Adipocyte (in vitro differentiated cells): Measurements from ENCODE around the gene IFT22.
A peak's percentile ranks its signal among the peaks of the same experiment; 100 is the strongest.

Experiments
- DNase-seq: peaks from one replicate; pipeline ENCODE4 v3.0.0-alpha.2; 2015; ENCODE audit warnings: low read depth
- H3K27me3 ChIP-seq: replicated peaks from 2 replicates; pipeline ENCODE4 v1.7.0; 2013; ENCODE audit warnings: mild to moderate bottlenecking, low read length, moderate library complexity; ENCODE audit not compliant: control insufficient read depth, insufficient read depth
- H3K36me3 ChIP-seq: 2 replicates; pipeline ENCODE4 v1.7.0; 2013; ENCODE audit warnings: low read length, mild to moderate bottlenecking, moderate library complexity; ENCODE audit not compliant: control insufficient read depth, insufficient read depth, severe bottlenecking
- H3K4me1 ChIP-seq: 2 replicates; pipeline ENCODE4 v1.7.0; 2013; ENCODE audit warnings: mild to moderate bottlenecking, low read length, moderate library complexity; ENCODE audit not compliant: control insufficient read depth, insufficient read depth
- H3K4me3 ChIP-seq: 2 replicates; pipeline ENCODE4 v1.7.0; 2013; ENCODE audit warnings: mild to moderate bottlenecking, low read length, moderate library complexity
- H3K9ac ChIP-seq: 2 replicates; pipeline ENCODE4 v1.7.0; 2013; ENCODE audit warnings: mild to moderate bottlenecking, low read length, moderate library complexity
- H3K9me3 ChIP-seq: 2 replicates; pipeline ENCODE4 v1.7.0; 2013; ENCODE audit warnings: mild to moderate bottlenecking, low read length, moderate library complexity; ENCODE audit not compliant: control insufficient read depth

The IFT22 gene

GRCh38 chr7:101321491-101322401 lies at the start of gene IFT22:
IFT22 (minus strand) TSS chr7:101321812; CDS start chr7:101321709, 103 bp downstream.
- H3K4me1 ChIP-seq = peaks cover 8% of the 10 kb centered on the region
- peak; percentile 99 for DNase-seq
- H3K9me3 ChIP-seq = no peaks in the 10 kb centered on the region

GRCh38 chr7:101370836-101371235 lies 49.2 kb upstream of the IFT22 start:
- Histone ChIP-seq H3K4me1 (no peaks in the 10 kb centered on the region), H3K9ac (no peak overlapping the region), H3K4me3 (no peak overlapping the region), H3K36me3 (no peaks in the 10 kb centered on the region), H3K27me3 (peaks cover 73% of the 10 kb centered on the region), H3K9me3 (peaks cover 11% of the 10 kb centered on the region)
- DNase-seq = no peak

More at GRCh38 chr7:101321491-101322401, at the start of gene IFT22:
- Histone ChIP-seq H3K9ac (peak within 1 kb of the TSS; percentile 93), H3K27me3 (peaks cover 6% of the 10 kb centered on the region), H3K36me3 (no peaks in the 10 kb centered on the region), H3K4me3 (peak within 1 kb of the TSS; percentile 89)

- no peak overlapping the region for H3K9ac ChIP-seq
- peaks cover 72% of the 10 kb centered on the region for H3K27me3 ChIP-seq
- no peak for DNase-seq
Observed at GRCh38 chr7:101368422-101369165, 47.0 kb upstream of the IFT22 start.

GRCh38 chr7:101367676-101368075 lies 46.1 kb upstream of the IFT22 start:
- Histone ChIP-seq H3K4me3 (no peak overlapping the region), H3K9ac (no peak overlapping the region), H3K36me3 (no peaks in the 10 kb centered on the region), H3K27me3 (peaks cover 64% of the 10 kb centered on the region), H3K9me3 (peaks cover 11% of the 10 kb centered on the region), H3K4me1 (peaks cover 3% of the 10 kb centered on the region)
- no peak for DNase-seq

More at GRCh38 chr7:101368422-101369165, 47.0 kb upstream of the IFT22 start:
- Histone ChIP-seq H3K36me3 (no peaks in the 10 kb centered on the region), H3K4me1 (peaks cover 3% of the 10 kb centered on the region), H3K9me3 (peaks cover 11% of the 10 kb centered on the region), H3K4me3 (no peak overlapping the region)

- H3K4me3 ChIP-seq = no peak overlapping the region
- peaks cover 3% of the 10 kb centered on the region for H3K4me1 ChIP-seq
- H3K9me3 ChIP-seq = peaks cover 11% of the 10 kb centered on the region
- no peak overlapping the region for H3K9ac ChIP-seq
- H3K36me3 ChIP-seq = no peaks in the 10 kb centered on the region
- DNase-seq = no peak
- H3K27me3 ChIP-seq = peaks cover 61% of the 10 kb centered on the region
Observed at GRCh38 chr7:101365956-101366355, 44.3 kb upstream of the IFT22 start.

- peak; percentile 89 for DNase-seq
- Histone ChIP-seq H3K9me3 (peaks cover 11% of the 10 kb centered on the region), H3K4me3 (peak overlapping the region; percentile 41), H3K27me3 (peaks cover 54% of the 10 kb centered on the region), H3K4me1 (peaks cover 3% of the 10 kb centered on the region), H3K9ac (no peak overlapping the region), H3K36me3 (no peaks in the 10 kb centered on the region)
Observed at GRCh38 chr7:101363734-101364374, 42.2 kb upstream of the IFT22 start.

- H3K9ac ChIP-seq = no peak overlapping the region
- peaks cover 8% of the 10 kb centered on the region for H3K9me3 ChIP-seq
- H3K36me3 ChIP-seq = no peaks in the 10 kb centered on the region
- no peak for DNase-seq
- peaks cover 48% of the 10 kb centered on the region for H3K27me3 ChIP-seq
- H3K4me3 ChIP-seq = peak overlapping the region; percentile 41
- peaks cover 3% of the 10 kb centered on the region for H3K4me1 ChIP-seq
Observed at GRCh38 chr7:101363196-101363733, 41.7 kb upstream of the IFT22 start.

- Histone ChIP-seq H3K4me1 (peaks cover 3% of the 10 kb centered on the region), H3K36me3 (no peaks in the 10 kb centered on the region), H3K4me3 (peak within 1 kb of the TSS; percentile 41), H3K27me3 (peaks cover 42% of the 10 kb centered on the region), H3K9ac (no peak within 1 kb of the TSS), H3K9me3 (peaks cover 1% of the 10 kb centered on the region)
- peak; percentile 61 for DNase-seq
Observed at GRCh38 chr7:101362334-101363195, 41.0 kb upstream of the IFT22 start, which contains the start of gene COL26A1. COL26A1 (plus strand) TSS chr7:101362875; CDS start chr7:101363033, 158 bp downstream.

- Histone ChIP-seq H3K27me3 (peaks cover 27% of the 10 kb centered on the region), H3K4me3 (no peak overlapping the region), H3K4me1 (no peaks in the 10 kb centered on the region), H3K36me3 (no peaks in the 10 kb centered on the region), H3K9me3 (no peaks in the 10 kb centered on the region), H3K9ac (no peak overlapping the region)
- DNase-seq = no peak
Observed at GRCh38 chr7:101357433-101357832, 35.8 kb upstream of the IFT22 start.

GRCh38 chr7:101352920-101353308 lies 31.3 kb upstream of the IFT22 start:
- H3K36me3 ChIP-seq = no peaks in the 10 kb centered on the region
- no peaks in the 10 kb centered on the region for H3K9me3 ChIP-seq
- peaks cover 23% of the 10 kb centered on the region for H3K27me3 ChIP-seq
- H3K9ac ChIP-seq = no peak overlapping the region
- H3K4me3 ChIP-seq = no peak overlapping the region
- H3K4me1 ChIP-seq = no peaks in the 10 kb centered on the region
- DNase-seq = no peak
